Right ventricle myocardium inferior (tissue), 1 donor: ENCODE results near the gene SNRPA. TPM values are rescaled to one million over a fixed set of nuclear protein-coding genes. Genes with fewer than 3 reads are reported as not detected.

ENCODE experiments used
- ATAC-seq: fragments of 200-7000 bp; cut with Tn5 transposase; one replicate; pipeline ENCODE4 v1.9.1; 2020; ENCODE audit warnings: mild to moderate bottlenecking, moderate library complexity
- DNase-seq: peaks from one replicate; pipeline ENCODE4 v3.0.0; 2021; ENCODE audit errors: missing footprints
- intact Hi-C: fragments of 100-400 bp; cut with DNase I; formaldehyde crosslinking; loops from one replicate; pipeline ENCODE4 v1.11.0; 2022
- total RNA-seq: library from RNA; stranded (reverse); fragmentation: NEBNext Ultra II Directional; extraction: Animal tissue kit (Norgen Biotek cat#: 25700); gene quantifications from one replicate; pipeline ENCODE4 v1.2.1, GENCODE V29; 2021
- donor health status: DM: no; HTN: yes; CAD: no; lungs with severe emphysema.

SNRPA gene
- total RNA-seq, 1 donor from 2014 or later, result 32.4 TPM

DNA sequence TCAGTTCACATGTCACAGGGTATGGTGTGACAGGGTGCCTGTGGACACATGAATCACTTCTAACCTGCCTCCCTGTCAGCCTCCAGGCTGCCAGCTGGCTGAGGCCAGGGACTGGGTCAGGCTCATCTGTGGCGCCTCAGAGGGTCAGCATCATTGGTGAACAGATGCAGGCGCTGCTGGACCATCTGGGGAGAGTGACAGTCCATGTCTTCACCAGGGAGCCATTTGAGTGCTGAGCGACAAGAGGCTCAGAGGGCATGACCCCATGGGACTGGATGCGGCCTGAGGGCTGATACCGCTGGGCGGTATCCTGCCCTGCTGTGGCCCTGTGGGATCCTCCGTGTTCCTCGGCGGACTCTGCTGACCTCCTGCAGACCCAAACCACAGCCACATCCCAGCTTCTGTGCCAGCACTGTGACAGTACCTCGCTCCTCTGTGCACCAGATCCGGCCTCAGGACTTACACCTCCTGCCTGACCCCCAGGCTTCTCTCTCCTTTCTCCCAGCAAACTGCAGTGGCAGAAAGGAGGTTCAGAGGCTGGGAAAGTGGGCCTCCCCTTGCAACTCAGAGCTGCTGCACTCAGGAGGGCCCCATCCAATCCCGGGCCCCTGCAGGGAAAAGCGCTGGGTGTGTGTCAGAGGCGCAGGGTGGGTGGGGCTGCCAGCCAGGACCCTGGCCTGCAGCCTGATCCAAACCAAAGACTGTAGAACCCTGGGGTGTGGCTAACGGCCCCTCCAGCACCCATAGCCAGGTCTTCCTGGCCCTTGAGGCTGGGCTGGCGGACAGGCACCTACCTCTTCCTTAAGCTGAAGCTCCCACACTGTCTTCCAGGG, 10.9 kb upstream of the SNRPA start:
- peak; percentile 12 for ATAC-seq
- DNase-seq, result peak; percentile 47
- intact Hi-C loops, result no loop called here

DNA sequence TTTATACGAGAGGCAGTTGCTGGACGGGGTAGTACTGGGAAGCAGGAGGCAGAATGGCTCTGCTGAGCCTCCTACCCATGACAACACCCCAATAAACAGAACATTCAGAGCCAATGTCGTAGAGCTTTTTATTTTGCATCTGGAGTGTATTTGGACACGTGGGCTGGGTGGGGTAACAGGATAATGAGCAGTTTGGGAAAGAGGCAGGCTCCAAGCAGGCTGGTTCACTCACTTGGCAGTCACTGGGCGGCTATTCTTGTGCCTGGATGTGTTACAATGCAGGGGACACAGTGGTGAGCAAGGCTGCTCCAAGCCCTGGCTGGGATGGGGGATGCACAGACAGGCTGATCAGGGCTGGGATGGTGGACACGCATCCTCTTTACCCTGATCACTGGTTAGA, 10.3 kb upstream of the SNRPA start:
- ATAC-seq (peak; percentile 78), DNase-seq (peak; percentile 66)
- intact Hi-C loops, result no loop called here

DNA sequence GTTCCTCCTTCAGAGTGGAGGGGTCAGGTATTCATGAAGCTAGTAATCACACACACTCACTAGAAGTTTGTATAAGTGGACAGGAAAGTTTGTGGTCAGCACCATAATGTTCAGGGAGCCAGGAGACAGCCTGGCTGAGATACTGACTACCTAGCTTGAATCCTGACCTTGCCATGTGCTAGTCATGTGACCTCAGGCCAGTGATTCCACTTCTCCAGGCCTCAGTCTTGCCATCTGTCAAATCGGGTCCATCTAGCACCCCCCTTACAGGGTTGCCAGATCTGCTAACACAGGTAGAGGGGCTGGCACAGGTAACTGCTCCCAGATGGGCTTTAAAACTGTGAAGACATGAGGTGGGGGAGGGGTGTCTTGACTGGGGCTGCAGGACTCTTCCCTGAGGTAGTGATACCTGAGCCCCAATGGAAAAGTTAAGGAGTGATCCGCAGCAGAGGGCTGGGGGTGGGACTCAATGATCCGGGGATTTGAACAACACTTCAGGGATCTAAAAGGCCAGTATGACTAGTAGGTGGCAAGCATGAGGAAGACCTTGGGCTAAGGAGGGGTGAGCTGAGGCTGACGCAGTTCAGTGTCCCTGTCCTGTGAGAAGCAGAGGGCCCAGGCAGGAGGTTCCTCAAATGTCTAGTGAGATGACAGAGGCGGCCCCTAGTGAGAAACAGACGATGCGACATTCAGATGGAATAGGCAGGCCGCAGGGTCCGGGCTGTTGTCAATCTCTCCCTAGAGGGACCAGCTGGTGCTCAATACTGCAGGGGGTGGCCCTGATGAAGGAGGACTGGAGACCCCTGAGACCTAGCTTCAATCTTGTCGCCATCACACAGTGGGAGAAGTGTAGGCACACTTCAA, 9.2 kb upstream of the SNRPA start:
- no peak for ATAC-seq
- DNase-seq, result peak; percentile 49
- intact Hi-C loops, result no loop called here

DNA sequence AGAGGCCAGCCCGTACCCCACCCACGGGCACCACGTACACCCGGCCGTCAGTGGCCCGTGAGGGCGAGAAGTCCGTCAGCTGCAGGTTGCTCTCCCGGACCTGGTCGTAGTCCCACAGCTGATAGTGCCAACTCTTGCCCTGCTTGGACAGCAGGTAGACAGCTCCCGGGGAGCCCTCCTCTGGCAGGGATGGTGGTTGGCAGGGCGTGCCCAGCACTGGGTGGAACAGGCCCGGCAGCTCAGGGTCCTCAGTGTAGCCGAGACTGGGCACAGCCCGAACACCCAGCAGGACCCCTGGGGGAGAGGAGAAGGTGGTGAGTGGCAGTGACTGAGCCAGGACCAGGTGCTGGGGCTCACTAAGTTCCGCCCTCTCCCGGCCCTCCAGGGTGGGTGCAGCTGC, 8.5 kb upstream of the SNRPA start:
- intact Hi-C loops, result no loop called here
- DNase-seq (peak; percentile 56), ATAC-seq (no peak)

DNA sequence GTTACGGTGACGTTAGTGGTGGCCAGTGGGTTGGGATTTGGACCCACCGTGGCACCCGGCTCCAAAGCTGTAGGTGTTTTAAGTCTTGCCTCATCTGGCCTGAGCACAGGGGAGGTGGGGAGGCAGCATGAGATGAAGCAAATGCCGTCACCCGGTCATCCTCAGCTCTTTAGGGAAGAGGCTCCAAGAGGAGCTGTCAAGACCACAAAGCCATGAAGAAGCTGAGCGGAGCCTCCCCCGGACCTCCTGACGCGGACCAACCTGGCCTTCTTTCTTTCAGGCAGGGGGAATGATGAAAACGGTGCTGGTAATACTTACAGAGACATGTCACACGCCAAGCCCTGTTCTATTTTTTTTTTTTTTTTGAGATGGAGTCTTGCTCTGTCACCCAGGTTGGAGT, 8.1 kb upstream of the SNRPA start:
- ATAC-seq, result no peak
- peak; percentile 41 for DNase-seq
- intact Hi-C loops, result no loop called here

DNA sequence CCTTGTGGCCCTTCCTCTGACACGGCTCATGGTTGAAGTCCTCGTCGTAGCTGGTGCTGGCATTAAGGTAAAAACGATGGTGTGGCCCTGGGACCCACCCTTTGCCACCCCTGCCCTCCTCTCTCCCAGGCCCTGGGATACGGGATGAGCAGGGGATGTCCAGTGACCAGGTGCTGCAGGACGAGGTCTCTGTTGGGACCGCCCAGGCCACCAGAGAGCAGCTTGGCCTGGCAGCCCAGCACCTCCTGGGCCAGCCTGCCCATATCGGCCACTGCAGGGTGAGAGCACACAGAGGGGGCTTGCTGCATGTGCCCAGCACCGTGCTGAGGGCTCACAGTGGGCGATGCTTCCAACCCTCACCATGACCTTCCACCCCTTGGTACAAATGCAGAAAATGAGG, 7.1 kb upstream of the SNRPA start:
- DNase-seq, result peak; percentile 46
- intact Hi-C loops, result no loop called here
- ATAC-seq, result no peak

DNA sequence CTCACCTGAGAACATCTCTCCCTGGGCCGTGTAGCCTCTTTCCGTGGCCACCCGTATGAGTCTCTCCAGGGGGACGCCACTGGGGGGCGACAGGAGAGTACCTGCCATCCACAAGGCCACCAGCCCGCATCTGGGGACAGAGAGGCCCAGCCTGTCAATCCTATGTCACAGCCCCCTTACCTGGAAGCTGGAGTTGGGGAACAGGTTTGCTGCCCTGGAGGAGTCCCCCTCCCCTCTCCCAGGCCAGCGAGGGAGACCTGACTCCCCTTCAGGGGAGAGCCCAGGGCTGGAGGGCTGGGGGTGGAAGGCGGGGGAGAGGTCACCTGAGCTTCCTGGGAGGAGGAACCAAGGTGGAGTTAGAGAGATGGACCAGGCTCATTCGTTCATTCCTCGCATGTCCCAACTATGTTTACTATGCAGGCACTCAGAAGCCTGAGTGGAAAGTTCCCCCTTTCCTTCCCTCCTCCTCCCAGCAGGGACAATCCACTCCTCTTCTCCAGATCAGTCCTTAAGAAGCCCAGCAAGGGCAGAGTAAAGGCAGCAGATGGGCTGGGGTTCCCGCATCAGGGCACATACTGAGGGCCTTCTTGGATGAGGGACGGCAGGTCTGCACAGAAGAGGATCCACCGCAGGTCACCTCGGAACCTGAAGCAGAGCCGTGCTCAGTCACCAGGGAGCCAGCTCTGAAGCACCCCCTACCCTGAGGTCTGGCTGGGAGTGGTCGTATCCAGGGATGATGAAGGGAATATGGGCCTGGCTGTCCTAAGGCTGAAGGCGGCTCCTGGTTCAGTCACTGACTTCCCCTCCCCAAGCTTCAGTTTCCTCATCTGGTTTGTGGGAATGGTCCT, 6.2 kb upstream of the SNRPA start:
- ATAC-seq, result no peak
- intact Hi-C loops, result no loop called here
- DNase-seq, result peak; percentile 37

DNA sequence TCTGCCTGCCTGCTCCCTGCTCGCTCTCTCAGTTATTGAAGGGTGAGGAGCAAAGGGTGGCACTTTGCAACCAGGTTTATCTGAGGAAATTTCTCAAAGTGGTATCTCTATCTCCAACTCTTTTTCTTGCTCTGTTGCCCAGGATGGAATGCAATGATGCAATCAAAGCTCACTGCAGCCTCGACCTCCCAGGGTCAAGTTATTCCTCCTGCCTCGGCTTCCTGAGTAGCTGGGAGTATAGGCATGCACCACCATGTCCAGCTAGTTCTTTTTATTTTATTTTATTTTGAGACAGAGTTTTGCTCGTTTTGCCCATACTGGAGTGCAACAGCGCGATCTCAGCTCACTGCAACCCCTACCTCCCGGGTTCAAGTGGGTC, 5.6 kb upstream of the SNRPA start:
- DNase-seq, result peak; percentile 22
- intact Hi-C loops, result no loop called here
- no peak for ATAC-seq

DNA sequence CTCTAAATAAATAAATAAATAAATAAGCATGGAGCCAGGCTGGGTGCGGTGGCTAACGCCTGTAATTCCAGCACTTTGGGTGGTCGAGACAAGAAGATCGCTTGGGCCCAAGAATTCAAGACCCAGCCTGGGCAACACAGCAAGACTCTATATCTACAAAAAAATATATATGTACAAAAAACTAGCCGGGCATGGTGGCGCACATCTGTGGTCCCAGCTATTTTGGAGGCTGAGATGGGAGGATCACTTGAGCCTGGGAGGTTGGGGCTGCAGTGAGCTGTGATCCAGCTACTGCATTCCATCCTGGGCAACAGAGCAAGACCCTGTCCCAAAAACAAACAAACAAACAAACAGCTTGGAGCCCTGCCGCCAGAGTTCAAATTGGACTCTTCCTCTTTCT, 3.5 kb upstream of the SNRPA start:
- DNase-seq (no peak), ATAC-seq (no peak)
- intact Hi-C loops, result no loop called here

DNA sequence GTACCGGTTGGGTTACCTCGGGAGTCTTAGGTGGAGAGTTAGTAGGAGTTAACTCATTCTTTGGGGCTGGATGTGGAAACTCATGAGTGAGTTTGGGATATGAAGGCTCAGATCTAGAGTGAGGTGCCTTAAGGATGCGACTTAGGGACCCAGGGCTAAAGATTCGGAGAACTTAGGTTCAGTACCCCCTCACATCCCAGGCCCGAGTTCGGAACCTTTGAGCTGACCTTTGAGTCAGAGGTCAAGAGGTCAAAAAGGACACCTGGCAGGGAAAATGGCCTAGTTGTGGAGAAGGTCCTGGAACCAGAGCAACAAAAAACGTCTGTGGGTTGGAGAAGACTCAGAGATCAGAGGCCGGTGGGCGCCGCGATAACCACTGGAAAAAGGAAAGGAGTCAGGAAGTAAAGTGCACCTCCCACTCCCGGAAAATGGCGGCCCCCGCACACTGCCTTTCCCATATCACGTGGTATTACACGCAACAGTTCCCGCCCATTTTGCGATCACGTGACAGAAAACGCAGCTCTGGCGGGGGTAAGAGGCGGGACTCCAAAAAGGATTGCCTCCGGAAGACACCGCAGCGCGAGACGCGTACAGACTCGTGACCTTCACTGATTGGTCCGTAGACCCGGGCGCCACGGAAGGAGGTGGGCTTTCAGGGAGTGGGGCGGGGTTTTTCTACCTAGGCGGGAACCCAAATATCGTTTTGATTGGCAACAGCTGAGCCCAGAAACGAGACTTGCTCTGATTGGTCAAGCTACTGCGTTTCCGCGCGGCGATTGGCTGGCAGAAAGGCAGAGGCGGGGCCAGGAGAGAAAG, 737 bp upstream of the SNRPA start, which contains the start of gene ACTMAP:
TSS of gene ACTMAP (minus strand) at position 420 of the 816 bp plus-strand sequence. CDS start 674 bp downstream, outside the sequence.
- ATAC-seq (peak; percentile 97), DNase-seq (peak; percentile 100)
- intact Hi-C loops, result loop anchor here (1.0 to 2.0 kb wide), 4 partner anchors 33 to 69 kb away; partner anchors contain the start of genes COQ8B, ITPKC and NUMBL

DNA sequence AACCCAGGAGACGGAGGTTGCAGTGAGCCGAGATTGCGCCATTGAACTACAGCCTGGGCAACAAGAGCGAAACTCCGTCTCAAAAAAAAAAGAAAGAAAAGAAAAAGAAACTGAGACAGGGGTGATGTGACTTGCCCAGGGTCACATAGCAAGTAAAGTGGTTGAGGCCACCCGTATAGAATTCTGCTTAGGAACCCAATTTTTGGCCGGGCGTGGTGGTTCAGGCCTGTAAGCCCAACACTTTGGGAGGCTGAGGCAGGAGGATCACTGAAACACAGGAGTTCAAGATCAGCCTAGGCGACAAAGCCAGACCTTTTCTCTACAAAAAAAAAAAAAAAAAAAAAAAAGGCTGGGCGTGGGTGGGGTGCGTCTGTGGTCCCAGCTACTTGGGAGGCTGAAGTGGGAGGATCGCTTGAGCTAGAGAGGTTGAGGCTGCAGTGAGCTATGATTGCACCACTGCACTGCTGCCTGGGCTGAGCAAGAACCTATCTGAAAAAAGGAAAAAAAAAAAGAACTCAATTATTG, 1.3 kb downstream of the SNRPA start:
- ATAC-seq, result no peak
- no peak for DNase-seq
- intact Hi-C loops, result no loop called here

DNA sequence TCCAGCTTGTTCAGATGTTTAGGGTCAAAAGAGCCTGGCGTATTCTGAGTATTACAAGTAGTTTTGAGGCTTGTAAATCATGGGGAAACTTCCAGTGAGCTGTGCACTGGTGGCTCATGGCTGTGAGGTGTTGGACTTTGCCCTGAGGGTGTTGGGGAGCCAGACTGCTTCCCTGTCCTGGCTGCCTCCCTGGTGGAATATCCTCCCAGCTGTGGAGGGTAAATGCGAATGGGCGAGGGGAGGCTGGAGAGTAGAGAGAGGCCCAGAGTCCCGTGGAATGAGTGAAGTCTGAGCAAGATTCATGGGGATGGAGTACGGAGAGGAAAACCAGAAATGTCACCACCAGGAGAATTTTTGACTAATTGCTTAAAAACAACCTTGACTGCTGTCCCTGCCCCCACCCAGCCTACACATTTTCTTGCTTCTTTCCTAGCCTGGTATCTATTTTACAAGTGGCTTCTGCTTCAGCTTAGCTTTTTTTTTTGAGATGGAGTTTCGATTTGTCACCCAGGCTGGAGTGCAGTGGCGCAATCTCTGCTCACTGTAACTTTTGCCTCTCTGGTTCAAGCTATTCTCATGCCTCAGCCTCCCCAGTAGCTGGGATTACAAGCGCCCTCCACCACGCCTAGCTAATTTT, 3.7 kb downstream of the SNRPA start:
- intact Hi-C loops, result no loop called here
- DNase-seq (no peak), ATAC-seq (no peak)

DNA sequence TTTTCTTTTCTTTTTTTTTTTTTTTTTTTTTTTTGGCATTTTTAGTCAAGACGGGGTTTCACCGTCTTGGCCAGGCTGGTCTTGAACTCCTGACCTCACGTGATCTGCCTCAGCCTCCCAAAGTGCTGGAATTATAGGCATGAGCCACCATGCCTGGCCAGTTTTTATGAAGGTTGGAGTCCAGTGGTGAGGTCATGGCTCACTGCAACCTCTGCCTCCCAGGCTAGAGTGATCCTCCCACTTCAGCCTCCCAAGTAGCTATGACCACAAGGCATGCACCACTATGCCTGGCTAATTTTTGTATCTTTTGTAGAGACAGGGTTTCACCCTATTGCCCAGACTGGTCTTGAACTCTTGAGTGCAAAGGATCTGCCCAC, 4.2 kb downstream of the SNRPA start:
- intact Hi-C loops, result no loop called here
- no peak for DNase-seq

DNA sequence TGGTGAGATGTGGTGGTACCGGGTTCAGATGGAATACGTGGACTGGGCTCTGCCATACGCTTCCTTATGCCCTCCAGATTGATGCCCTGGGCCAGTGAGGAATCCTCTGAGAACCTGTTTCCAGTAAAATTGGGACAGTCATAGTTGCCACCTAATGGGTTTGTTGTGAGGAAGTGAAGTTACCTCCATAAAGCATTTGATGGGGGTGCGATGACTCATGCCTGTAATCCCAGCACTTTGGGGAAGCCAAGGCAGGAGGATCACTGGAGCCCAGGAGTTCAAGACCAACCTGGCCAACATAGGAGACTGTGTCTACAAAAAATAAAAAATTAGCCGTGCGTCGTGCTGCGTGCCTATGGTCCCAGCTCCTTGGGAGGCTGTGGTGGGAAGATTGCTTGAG, 4.8 kb downstream of the SNRPA start:
- ATAC-seq, result no peak
- intact Hi-C loops, result no loop called here

More for the DNA sequence above, 4.2 kb downstream of the SNRPA start:
- no peak for ATAC-seq

DNA sequence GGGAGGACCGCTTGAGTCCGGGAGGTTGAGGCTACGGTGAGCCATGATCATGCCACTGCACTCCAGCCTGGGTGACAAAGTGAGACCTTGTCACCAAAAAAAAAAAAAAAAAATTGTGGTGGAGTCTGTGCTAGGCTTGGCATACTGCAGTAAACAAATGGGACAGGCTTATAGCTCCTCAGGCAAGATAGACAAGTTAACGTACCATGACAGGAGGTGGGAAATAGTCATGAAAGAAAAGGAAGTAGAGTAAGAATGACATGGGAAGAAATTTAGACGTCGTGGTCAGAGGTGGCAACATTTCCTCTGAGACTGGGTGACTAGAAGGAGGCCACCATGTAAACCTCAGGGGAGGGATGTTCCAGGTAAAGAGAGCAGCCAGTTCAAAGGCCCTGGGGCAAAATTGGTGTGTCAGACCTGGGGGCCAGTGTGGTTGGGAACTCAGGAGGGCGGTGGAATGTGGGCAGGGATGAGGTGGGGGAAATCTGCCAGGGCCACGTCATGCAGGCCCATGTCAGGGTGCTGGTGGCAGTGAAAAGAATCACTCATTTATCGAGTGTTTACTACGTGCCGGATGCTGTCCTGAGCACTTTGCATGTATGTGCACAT, 5.6 kb downstream of the SNRPA start:
- DNase-seq, result no peak
- ATAC-seq, result no peak
- intact Hi-C loops, result no loop called here

More for the DNA sequence above, 4.8 kb downstream of the SNRPA start:
- DNase-seq, result no peak

DNA sequence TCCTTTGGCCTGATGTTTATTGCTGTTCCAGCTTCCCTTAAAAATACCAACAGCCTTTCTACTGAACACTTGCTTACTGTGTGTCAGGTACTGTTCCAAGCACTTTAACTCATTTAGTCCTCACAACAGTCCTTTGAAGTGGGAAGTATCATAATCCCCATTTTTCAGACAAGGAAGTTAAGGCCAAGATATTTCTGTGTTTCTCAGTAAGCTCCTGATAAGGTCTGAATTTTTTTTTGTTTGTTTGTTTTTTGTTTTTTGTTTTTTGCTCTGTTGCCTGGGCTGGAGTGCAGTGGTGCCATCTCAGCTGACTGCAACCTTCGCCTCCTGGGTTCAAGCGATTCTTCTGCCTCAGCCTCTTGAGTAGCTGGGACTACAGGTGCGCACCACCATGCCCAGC, 7.5 kb downstream of the SNRPA start:
- intact Hi-C loops, result no loop called here
- ATAC-seq (no peak), DNase-seq (no peak)

DNA sequence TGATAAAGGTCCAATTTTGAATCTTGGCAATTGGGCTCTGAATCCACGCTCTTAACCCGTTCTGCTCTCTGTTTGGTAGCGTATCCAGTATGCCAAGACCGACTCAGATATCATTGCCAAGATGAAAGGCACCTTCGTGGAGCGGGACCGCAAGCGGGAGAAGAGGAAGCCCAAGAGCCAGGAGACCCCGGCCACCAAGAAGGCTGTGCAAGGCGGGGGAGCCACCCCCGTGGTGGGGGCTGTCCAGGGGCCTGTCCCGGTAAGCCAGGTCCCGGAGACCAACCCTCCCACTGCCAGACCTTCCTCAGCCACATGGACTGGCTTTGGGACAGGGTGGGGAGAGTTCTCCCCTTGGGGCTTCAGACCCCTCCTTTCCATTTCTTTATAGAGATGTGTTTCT, 8.3 kb downstream of the SNRPA start:
- no peak for ATAC-seq
- intact Hi-C loops, result no loop called here
- no peak for DNase-seq
